NCI-H2107 treated with DMSO at 0.1 percent for 48 hours (cell line): ENCODE results near the gene UGGT1.
A peak's percentile ranks its signal among the peaks of the same experiment; 100 is the strongest.

Experiments used
- DNase-seq: peaks from one replicate; lab custom pipeline; 2025; ENCODE audit not compliant: unreplicated experiment; lab: John Stamatoyannopoulos, UW

UGGT1 gene

GRCh38 chr2:128103407-128103806, 12.4 kb downstream of the UGGT1 start:
- no peak for DNase-seq

GRCh38 chr2:128105072-128105471, 14.1 kb downstream of the UGGT1 start:
- DNase-seq, result no peak

GRCh38 chr2:128108166-128108565, 17.2 kb downstream of the UGGT1 start:
- no peak for DNase-seq

GRCh38 chr2:128109243-128109642, 18.2 kb downstream of the UGGT1 start:
- no peak for DNase-seq

- DNase-seq, result no peak
Measured at GRCh38 chr2:128115921-128116623, 25.1 kb downstream of the UGGT1 start.

GRCh38 chr2:128134573-128134972, 43.6 kb downstream of the UGGT1 start:
- no peak for DNase-seq

- DNase-seq, result no peak
Measured at GRCh38 chr2:128137094-128137616, 46.2 kb downstream of the UGGT1 start.

- peak; percentile 55 for DNase-seq
Measured at GRCh38 chr2:128139624-128140023, 48.6 kb downstream of the UGGT1 start.

GRCh38 chr2:128145651-128146050, 54.7 kb downstream of the UGGT1 start:
- no peak for DNase-seq

GRCh38 chr2:128153786-128154185, 62.8 kb downstream of the UGGT1 start:
- no peak for DNase-seq

- DNase-seq, result no peak
Measured at GRCh38 chr2:128154225-128154624, 63.2 kb downstream of the UGGT1 start.

GRCh38 chr2:128155970-128156369, 65.0 kb downstream of the UGGT1 start:
- no peak for DNase-seq

- DNase-seq, result no peak
Measured at GRCh38 chr2:128156812-128157211, 65.8 kb downstream of the UGGT1 start.

- no peak for DNase-seq
Measured at GRCh38 chr2:128157644-128158043, 66.6 kb downstream of the UGGT1 start.

GRCh38 chr2:128158176-128158575, 67.2 kb downstream of the UGGT1 start:
- DNase-seq, result no peak

- no peak for DNase-seq
Measured at GRCh38 chr2:128159437-128159836, 68.4 kb downstream of the UGGT1 start.

GRCh38 chr2:128160616-128161275, 69.7 kb downstream of the UGGT1 start:
- DNase-seq, result no peak

GRCh38 chr2:128162266-128162665, 71.3 kb downstream of the UGGT1 start:
- DNase-seq, result no peak

GRCh38 chr2:128164311-128164710, 73.3 kb downstream of the UGGT1 start:
- no peak for DNase-seq

GRCh38 chr2:128166746-128167353, 75.8 kb downstream of the UGGT1 start:
- DNase-seq, result no peak

GRCh38 chr2:128169094-128169493, 78.1 kb downstream of the UGGT1 start:
- DNase-seq, result no peak

GRCh38 chr2:128169497-128169896, 78.5 kb downstream of the UGGT1 start:
- no peak for DNase-seq
